ENCODE results near the gene ADARB1.
"Not testable (repeated sequence)": the region's sequence is repeated elsewhere in the genome, so short reads cannot be mapped to it uniquely, and the experiment has no call there.

GRCh38 chr21:45139003-45139360, 64.6 kb downstream of the ADARB1 start:
- not testable (repeated sequence) for TF ChIP-seq CTCF (optimal IDR thresholded peaks at IDR 0.05 in 1 of 3, IDR thresholded peaks at IDR 0.05 in 1 of 3, conservative IDR thresholded peaks at IDR 0.05 in 1 of 3; ENCODE audit: extremely low read depth in 1 of 3, insufficient read depth in 2 of 3, low read length in 3 of 3); EZH2 (IDR thresholded peaks at IDR 0.05; ENCODE audit: low read length)
